ENCODE data around the gene OR52W1. TPM values are rescaled to one million over a fixed set of nuclear protein-coding genes. Genes with fewer than 3 reads are reported as not detected.

Gene OR52W1
- polyA plus RNA-seq, 1 experiment = not detected

- H3K4me3 ChIP-seq (ENCODE audit: low read depth, low read length) = no peak overlapping the region
- ChIA-PET POLR2A (no interaction called here), CTCF (interaction anchor here (0.7 to 2.2 kb wide), 2 partner anchors 188 to 347 kb away, joined by 3 to 7 read pairs; no protein-coding TSS in a partner anchor)
- no peaks in the 10 kb centered on the region for H3K27me3 ChIP-seq (ENCODE audit: control insufficient read depth, insufficient read depth, low read length)
- H3K27ac ChIP-seq (ENCODE audit: low read depth, low read length) = no peak overlapping the region
- H3K9me3 ChIP-seq (ENCODE audit: control insufficient read depth, insufficient read depth, low read length) = no peaks in the 10 kb centered on the region
- TF ChIP-seq CTCF (IDR thresholded peaks at IDR 0.05; ENCODE audit: low read depth, low read length) = no peak
- no peak for DNase-seq (ENCODE audit: low read depth, low spot score)
Observed at GRCh38 chr11:6175440-6175839, 23.6 kb upstream of the OR52W1 start.

- CTCF ChIA-PET = no interaction called here
- POLR2A ChIA-PET = no interaction called here
Observed at GRCh38 chr11:6191742-6192141, 7.3 kb upstream of the OR52W1 start.

GRCh38 chr11:6194065-6194581, 4.9 kb upstream of the OR52W1 start:
- ChIA-PET POLR2A (no interaction called here), CTCF (no interaction called here)
- no peak for TF ChIP-seq CTCF (IDR thresholded peaks at IDR 0.05; ENCODE audit: low read depth, low read length)
- DNase-seq (ENCODE audit: low read depth, low spot score) = no peak
- Histone ChIP-seq H3K9me3 (ENCODE audit: control insufficient read depth, insufficient read depth, low read length) (no peaks in the 10 kb centered on the region), H3K4me3 (ENCODE audit: low read depth, low read length) (no peak overlapping the region), H3K27ac (ENCODE audit: low read depth, low read length) (no peak overlapping the region), H3K27me3 (ENCODE audit: control insufficient read depth, insufficient read depth, low read length) (peaks cover 2% of the 10 kb centered on the region)

More at GRCh38 chr11:6191742-6192141, 7.3 kb upstream of the OR52W1 start:
- no peaks in the 10 kb centered on the region for H3K9me3 ChIP-seq (ENCODE audit: control insufficient read depth, insufficient read depth, low read length)
- H3K4me3 ChIP-seq (ENCODE audit: low read depth, low read length) = no peak overlapping the region
- no peak overlapping the region for H3K27ac ChIP-seq (ENCODE audit: low read depth, low read length)
- no peak for TF ChIP-seq CTCF (IDR thresholded peaks at IDR 0.05; ENCODE audit: low read depth, low read length)
- DNase-seq (ENCODE audit: low read depth, low spot score) = no peak
- H3K27me3 ChIP-seq (ENCODE audit: control insufficient read depth, insufficient read depth, low read length) = peaks cover 2% of the 10 kb centered on the region

GRCh38 chr11:6196396-6196795, 2.6 kb upstream of the OR52W1 start:
- Histone ChIP-seq H3K4me3 (ENCODE audit: low read depth, low read length) (no peak overlapping the region), H3K27ac (ENCODE audit: low read depth, low read length) (no peak overlapping the region), H3K9me3 (ENCODE audit: control insufficient read depth, insufficient read depth, low read length) (no peaks in the 10 kb centered on the region), H3K27me3 (ENCODE audit: control insufficient read depth, insufficient read depth, low read length) (peaks cover 2% of the 10 kb centered on the region)
- POLR2A ChIA-PET = no interaction called here
- TF ChIP-seq CTCF (IDR thresholded peaks at IDR 0.05; ENCODE audit: low read depth, low read length) = no peak
- DNase-seq (ENCODE audit: low read depth, low spot score) = no peak
- CTCF ChIA-PET = interaction anchor here (1.4 kb wide), 1 partner anchor 166 kb away, joined by 4 read pairs; no protein-coding TSS in a partner anchor

GRCh38 chr11:6197466-6198200, 1.4 kb upstream of the OR52W1 start:
- POLR2A ChIA-PET = no interaction called here
- Histone ChIP-seq H3K27me3 (ENCODE audit: control insufficient read depth, insufficient read depth, low read length) (peaks cover 2% of the 10 kb centered on the region), H3K9me3 (ENCODE audit: control insufficient read depth, insufficient read depth, low read length) (no peaks in the 10 kb centered on the region), H3K4me3 (ENCODE audit: low read depth, low read length) (no peak overlapping the region), H3K27ac (ENCODE audit: low read depth, low read length) (no peak overlapping the region)
- DNase-seq (ENCODE audit: low read depth, low spot score) = no peak
- no peak for TF ChIP-seq CTCF (IDR thresholded peaks at IDR 0.05; ENCODE audit: low read depth, low read length)
- CTCF ChIA-PET = interaction anchor here (1.1 kb wide), 1 partner anchor 155 kb away, joined by 3 read pairs; no protein-coding TSS in a partner anchor
